GM19397 (cell line): Measurements from ENCODE around the gene IGFBP6.
A peak's percentile ranks its signal among the peaks of the same experiment; 100 is the strongest.
"Not testable (repeated sequence)": the region's sequence is repeated elsewhere in the genome, so short reads cannot be mapped to it uniquely, and the experiment has no call there.

Experiments used
- ATAC-seq: cut with Tn5 transposase; IDR thresholded peaks from one replicate; pipeline ENCODE4 v1.9.1; 2021; ENCODE audit warnings: mild to moderate bottlenecking, moderate library complexity; ENCODE audit not compliant: unreplicated experiment

The IGFBP6 gene

GRCh38 chr12:53070877-53071492 is 26.5 kb upstream of the IGFBP6 start:
- ATAC-seq, result no peak

DNA sequence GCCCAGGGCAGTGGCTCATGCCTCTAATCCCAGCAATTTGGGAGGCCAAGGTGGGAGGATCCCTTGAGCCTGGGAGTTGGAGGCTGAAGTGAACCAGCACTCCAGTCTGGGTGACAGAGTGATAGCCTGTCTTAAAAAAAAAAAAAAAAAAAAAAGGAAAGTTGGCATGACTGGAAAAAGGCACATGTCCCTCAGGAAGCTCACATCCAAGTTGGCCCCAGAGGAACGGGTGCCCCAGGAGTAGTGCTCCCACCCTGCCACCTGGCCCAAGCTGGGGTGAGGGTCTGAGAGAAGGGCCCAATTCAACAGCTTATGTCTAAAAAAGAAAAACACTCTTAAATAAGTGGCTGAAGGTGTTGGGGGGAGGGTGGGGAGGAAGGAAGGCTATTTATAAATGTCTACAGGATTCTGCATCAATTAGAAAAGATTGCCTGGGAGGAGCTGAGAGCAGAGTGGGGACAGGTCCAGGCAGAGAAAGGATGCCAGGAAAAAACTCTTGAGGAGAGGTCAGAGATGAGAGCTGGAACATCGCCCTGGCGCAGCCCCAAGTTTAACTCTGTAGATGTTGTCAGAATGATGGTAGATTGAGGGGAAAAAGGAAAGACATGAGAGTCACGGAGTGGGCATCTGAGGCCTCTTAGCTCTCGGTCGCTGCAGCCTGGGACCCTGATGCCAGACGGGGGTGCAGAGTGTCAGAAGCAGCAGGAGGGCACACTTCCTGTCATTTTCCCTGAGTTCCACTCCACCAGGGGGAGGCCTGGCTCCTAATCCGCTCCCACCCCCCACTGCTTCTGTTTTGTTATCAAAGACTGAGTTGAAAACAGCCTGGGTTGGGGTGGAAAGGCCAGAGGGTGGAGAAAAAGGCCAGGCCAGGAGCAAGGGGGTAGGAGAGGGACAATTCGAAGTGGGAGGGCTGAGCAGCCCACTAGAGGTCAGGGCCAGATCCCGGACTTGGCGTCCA is 25.6 kb upstream of the IGFBP6 start:
- ATAC-seq, result no peak

GRCh38 chr12:53073881-53074280 is 23.6 kb upstream of the IGFBP6 start:
- no peak for ATAC-seq

DNA sequence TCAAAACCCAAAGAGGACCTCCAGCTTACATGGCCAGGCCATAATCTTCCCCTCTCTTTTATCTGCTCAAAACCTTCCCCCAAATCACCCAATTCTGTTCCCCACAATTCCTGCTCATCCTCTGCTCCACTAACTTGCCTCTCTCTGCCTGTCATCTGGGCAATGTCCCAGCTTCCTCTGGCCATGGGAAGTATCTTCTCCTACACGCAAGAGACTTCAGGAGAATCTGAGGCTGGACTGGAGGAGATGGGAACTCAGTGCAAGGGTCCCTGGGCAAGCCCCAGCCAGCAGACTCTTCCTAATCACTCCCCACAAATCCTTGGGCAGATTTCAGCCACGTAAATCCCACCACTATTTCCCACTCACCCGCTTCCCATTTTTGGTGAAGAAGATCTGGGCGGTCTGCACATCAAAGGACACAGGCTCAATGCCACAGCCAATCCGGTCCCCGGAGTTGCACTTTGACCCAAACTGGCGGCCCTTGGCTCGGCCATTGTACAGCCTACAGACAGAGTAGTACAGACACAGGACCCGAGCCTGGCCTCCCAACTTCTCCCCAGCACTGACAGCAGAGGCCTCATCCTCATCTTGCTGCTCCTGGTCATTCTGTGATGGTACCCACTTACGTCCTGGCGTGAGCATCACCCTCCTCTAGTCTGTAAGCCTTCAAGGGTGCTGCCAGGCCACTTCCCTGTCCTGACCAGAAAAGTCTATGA is 23.0 kb upstream of the IGFBP6 start:
- no peak for ATAC-seq

GRCh38 chr12:53074999-53075370 is 22.5 kb upstream of the IGFBP6 start:
- ATAC-seq, result no peak

DNA sequence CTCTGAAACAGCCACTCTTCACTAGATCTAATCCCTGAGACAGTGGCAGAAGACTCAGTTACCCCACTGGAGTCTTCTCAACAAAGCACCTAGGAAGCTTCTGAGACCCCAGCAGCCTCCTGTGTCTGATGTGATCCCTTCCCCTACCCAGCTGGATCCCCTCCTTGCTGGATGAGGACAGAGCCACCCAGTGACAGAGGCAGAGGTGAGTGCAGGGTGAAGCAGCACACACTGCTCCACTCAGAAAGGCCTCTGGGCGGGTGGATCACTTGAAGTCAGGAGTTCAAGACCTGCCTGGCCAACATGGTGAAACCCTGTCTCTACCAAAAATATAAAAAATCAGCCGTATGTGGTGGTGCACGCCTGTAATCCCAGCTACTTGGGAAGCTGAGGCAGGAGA is 21.0 kb upstream of the IGFBP6 start:
- ATAC-seq, result no peak

GRCh38 chr12:53077030-53077429 is 20.4 kb upstream of the IGFBP6 start:
- no peak for ATAC-seq

DNA sequence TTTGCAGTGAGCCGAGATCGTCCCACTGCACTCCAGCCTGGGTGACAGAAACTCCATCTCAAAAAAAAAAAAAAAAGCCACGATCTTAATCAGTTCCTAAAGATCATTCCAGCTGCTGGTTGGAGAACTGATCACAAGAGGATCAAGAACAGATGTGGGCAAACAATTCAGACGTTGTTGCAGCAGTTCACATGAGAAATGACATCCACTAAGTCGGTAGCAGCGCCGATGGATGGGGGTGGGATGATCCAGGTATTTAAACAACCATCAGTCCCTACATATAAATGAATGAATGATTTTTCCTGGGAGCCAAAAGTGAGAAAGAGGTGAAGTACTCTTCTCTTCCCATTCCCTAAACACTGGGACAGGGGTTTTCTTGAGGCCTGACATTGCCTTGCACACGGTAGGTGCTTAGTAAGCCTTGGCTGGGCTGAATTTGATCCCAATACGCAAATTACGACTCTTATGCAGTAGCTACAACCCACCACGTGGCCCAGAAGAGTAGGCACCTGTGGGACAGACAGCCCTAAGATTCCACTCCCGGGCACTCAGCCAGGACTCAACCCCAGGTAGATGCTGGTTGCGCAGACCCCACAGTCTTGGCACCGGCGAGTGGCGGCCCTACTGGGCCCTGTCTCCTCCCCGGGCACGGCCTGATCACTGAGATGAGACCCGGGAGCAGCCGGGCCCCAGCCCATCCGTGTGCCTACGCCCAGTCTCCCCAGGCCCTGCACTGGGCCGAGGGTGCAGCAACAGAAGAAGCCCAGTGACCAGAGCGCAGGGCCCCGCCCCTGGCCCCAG is 18.8 kb upstream of the IGFBP6 start:
- ATAC-seq, result peak; percentile 30

- peak; percentile 99 for ATAC-seq
Measured at GRCh38 chr12:53079226-53080117, 18.0 kb upstream of the IGFBP6 start, which contains the start of gene SPRYD3. SPRYD3 (minus strand) TSS chr12:53079390; CDS start chr12:53079333, 57 bp downstream.

- no peak for ATAC-seq
Measured at GRCh38 chr12:53082637-53083175, 14.8 kb upstream of the IGFBP6 start.

- ATAC-seq, result no peak
Measured at GRCh38 chr12:53086361-53086760, 11.1 kb upstream of the IGFBP6 start.

- ATAC-seq, result no peak
Measured at GRCh38 chr12:53090105-53090504, 7.4 kb upstream of the IGFBP6 start.

- no peak for ATAC-seq
Measured at GRCh38 chr12:53090554-53090953, 6.9 kb upstream of the IGFBP6 start.

DNA sequence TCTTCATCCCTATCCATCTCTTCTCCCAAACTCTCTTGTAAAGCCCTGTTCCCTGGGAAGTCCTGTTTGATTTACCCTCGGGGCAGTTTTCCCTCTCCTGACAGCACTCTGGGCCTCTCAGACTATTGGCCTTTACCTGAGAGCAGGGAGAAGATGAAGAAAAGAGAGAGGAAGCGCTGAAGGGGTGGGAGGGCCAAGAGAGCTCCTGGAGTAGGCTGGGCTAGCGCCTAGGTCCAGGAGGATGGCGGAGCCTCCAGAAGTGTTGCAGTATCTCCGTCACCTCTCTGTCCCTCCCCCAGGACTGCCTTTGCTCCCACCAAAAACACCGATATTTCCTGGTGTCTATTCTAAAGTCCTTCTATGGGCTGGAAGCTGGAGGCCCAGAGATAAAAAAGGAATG is 5.7 kb upstream of the IGFBP6 start:
- no peak for ATAC-seq

- no peak for ATAC-seq
Measured at GRCh38 chr12:53093777-53094393, 3.6 kb upstream of the IGFBP6 start.

- ATAC-seq, result no peak
Measured at GRCh38 chr12:53094394-53094787, 3.1 kb upstream of the IGFBP6 start.

DNA sequence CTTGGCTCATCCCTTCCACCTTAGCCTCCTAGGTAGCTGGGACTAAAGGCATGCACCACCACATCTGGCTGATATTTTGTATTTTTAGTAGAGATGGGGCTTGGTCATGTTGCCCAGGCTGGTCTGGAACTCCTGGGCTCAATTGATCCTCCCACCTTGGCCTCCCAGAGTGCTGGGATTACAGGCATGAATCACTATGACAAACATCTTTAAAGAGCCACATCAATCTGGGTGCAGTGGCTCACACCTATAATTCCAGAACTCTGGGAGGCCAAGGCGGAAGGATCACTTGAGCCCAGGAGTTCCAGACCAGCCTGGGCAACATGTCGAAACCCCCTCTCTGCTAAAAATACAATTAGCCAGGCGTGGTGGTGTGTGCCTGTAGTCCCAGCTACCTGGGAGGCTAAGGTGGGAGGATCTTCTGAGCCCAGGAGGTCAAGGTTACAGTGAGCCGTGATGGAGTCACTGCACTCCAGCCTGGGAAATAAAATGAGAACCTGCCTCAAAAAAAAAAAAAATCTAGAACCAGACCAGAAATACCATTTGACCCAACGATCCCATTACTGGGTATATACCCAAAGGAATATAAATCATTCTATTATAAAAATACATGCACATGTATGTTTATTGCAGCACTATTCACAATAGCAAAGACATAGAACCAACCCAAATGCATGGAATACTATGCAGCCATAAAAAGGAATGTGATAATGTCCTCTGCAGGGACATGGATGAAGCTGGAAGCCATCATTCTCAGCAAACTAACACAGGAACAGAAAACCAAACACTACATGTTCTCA is 2.5 kb upstream of the IGFBP6 start:
- not testable (repeated sequence) for ATAC-seq

DNA sequence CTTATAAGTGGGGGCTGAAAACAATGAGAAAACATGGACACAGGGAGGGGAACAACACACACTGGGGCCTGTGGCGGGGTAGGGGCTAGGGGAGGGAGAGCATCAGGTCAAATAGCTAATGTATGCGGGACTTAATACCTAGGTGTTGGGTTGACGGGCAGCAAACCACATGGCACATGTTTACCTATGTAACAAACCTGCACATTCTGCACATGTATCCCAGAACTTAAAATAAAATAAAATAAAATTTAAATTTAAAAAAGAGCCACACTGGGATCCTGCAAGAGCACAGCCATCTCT is 1.9 kb upstream of the IGFBP6 start:
- ATAC-seq, result not testable (repeated sequence)
